SU-DHL-6 (cell line): ENCODE data around the gene MYF5.

Source experiments
- EZH2phosphoT487 ChIP-seq: fragments of 200-600 bp; sonication (generic), shearing (Covaris generic); conservative IDR thresholded peaks from 2 replicates; pipeline ENCODE4 v1.6.1; 2018; ENCODE audit warnings: mild to moderate bottlenecking, antibody characterized with exemption, low read length, moderate library complexity, mixed read lengths
- TF ChIP-seq, protein P1 (sequence below): fragments of 200-600 bp; sonication (generic); IDR thresholded peaks from one replicate; pipeline ENCODE4 v1.5.1; 2017; ENCODE audit warnings: antibody characterized with exemption, mild to moderate bottlenecking, low read length, moderate library complexity; ENCODE audit not compliant: insufficient read depth, poor library complexity, severe bottlenecking

DNA sequence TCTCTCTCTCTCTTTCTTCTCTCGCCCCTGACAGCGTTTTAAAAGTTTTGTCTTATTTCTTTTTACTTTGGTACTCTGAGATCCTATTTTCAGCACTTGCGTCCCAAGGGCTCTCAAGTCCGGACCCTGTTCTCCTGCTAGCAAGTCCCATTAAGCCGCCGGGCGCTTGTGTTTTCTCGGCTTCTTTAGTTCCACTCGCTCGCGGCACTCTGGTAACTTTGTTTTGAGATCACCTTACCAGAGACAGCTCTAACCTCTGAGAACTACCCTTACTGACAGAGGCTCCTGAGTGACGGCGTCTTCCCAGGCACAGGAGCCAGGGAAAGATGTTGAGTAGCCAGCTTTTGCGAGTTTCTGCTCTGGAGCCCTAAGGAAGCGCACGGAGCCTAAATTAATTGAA lies 2.7 kb upstream of the MYF5 start:
- no peak for TF ChIP-seq EZH2phosphoT487
- TF ChIP-seq, protein P1, sequence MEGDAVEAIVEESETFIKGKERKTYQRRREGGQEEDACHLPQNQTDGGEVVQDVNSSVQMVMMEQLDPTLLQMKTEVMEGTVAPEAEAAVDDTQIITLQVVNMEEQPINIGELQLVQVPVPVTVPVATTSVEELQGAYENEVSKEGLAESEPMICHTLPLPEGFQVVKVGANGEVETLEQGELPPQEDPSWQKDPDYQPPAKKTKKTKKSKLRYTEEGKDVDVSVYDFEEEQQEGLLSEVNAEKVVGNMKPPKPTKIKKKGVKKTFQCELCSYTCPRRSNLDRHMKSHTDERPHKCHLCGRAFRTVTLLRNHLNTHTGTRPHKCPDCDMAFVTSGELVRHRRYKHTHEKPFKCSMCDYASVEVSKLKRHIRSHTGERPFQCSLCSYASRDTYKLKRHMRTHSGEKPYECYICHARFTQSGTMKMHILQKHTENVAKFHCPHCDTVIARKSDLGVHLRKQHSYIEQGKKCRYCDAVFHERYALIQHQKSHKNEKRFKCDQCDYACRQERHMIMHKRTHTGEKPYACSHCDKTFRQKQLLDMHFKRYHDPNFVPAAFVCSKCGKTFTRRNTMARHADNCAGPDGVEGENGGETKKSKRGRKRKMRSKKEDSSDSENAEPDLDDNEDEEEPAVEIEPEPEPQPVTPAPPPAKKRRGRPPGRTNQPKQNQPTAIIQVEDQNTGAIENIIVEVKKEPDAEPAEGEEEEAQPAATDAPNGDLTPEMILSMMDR, result no peak
